Activated T-cell treated with anti-CD3 and anti-CD28 coated beads for 48 hours (primary cell): ENCODE results near the gene MMRN1.

ENCODE experiments used
- DNase-seq: peaks from one replicate; pipeline ENCODE4 v3.0.0-alpha.2; 2020; ENCODE audit warnings: low read depth

MMRN1 gene

GRCh38 chr4:89995006-89995405 lies 100.4 kb downstream of the MMRN1 start:
- no peak for DNase-seq

DNA sequence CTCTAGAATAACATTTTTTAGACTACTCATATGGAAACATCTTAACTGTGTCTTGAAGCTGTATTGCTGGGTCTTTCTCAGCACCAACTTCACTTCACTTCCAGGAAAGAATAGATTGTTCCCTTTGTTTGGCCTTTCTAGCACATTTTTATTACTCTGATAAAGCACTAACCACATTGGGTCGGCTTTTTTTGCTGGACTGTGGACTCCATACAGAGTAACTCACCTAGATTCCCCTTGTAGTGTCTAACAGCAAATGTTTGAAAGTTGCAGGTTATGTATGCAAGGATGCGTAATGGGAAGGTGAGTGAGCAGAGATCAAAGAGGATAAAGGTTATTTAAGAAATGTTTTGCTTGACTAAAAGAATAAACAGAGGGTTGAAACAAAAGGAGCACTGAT lies 101.2 kb downstream of the MMRN1 start:
- no peak for DNase-seq

- no peak for DNase-seq
Measured at GRCh38 chr4:89997171-89997704, 102.6 kb downstream of the MMRN1 start.

- DNase-seq: no peak
Measured at GRCh38 chr4:89998469-89999011, 103.9 kb downstream of the MMRN1 start.

DNA sequence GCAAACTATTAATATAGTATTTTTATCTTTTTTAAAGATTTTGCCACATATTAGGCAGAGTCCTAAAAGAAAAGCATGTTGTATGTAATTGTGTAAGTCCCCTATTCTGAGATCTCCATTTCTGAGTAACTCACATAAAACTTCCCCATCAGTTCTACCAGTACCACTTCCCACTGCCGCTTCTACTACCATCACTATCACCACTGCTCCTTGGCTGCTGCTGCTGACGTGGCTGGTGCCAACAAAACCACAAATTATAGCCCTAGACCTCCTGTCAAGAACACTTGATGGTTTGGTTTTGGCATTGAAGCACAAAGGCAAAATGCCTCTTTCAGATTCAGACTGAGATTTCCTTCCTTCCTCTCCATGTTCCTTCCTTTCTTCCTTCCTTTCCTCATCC lies 106.4 kb downstream of the MMRN1 start:
- DNase-seq: no peak

DNA sequence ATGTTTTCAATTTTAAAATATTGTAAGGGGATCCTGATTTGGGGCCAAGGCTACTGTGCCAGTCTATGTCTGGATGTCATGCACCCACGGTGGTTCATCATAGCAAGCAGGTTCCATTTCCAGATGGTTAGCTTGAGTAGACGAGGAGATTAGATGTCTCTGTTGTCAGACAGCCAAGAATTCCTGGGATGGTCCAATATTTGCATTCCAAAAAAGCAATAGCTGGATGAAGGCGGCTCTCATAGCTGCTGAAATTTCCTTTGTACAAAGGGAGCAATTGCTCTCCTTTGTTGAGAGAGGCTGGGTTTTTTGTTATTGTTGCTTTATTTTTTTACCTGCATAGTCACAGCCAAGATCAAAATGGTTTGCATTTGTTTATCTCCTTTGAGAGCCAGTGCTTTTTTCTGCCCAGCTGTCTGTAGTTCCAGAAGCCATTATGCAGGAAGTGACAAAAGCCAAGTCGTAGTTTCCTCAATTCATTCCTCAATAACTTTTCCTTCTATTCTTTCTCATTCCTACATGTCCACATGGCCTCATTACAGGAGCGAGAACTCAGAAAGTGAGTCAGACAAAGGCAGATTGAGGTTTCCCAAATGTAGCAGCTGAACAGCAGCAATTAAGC lies 107.9 kb downstream of the MMRN1 start:
- no peak for DNase-seq
